K562 (cell line): ENCODE data around the gene CMTM1.

ENCODE experiments used
- CEBPB ChIP-seq: fragments of 450-650 bp; IDR thresholded peaks from 2 replicates; pipeline ENCODE4 v1.6.1; 2016; ENCODE audit warnings: missing genetic modification characterization, missing compliant biosample characterization
- CTCF ChIP-seq, 3 experiments: IDR thresholded peaks in 2 of 3; conservative IDR thresholded peaks in 1 of 3; 2 replicates each; pipeline ENCODE4 v1.5.1; 2011 to 2012; ENCODE audit warnings: low read length in 3 of 3, mild to moderate bottlenecking in 3 of 3, control low read depth in 2 of 3, improper control_type of control experiment in 1 of 3, inconsistent platforms in 1 of 3, low read depth in 1 of 3, mixed read lengths in 1 of 3, moderate library complexity in 1 of 3; ENCODE audit not compliant: insufficient read depth in 2 of 3
- E2F6 ChIP-seq, 2 experiments: IDR thresholded peaks; 2 replicates each; pipeline ENCODE4 v1.6.1; 2011; ENCODE audit warnings: borderline replicate concordance in 1 of 2, control low read depth in 1 of 2, low read depth in 1 of 2, low read length in 1 of 2, mild to moderate bottlenecking in 1 of 2, mixed read lengths in 1 of 2, moderate library complexity in 1 of 2; ENCODE audit not compliant: insufficient read depth in 1 of 2, insufficient read length in 1 of 2, poor library complexity in 1 of 2, severe bottlenecking in 1 of 2; ENCODE audit errors: extremely low read depth in 1 of 2
- ETV6 ChIP-seq, 3 experiments: fragments of 150-350 bp in 1 of 3; sonication (generic) in 1 of 3; formaldehyde crosslinking in 1 of 3; IDR thresholded peaks; 2 replicates each; pipeline versions ENCODE4 v1.6.1 to v1.8.0; 2014 to 2022; ENCODE audit warnings: borderline replicate concordance in 2 of 3, low read depth in 2 of 3, antibody characterized with exemption in 1 of 3, low read length in 1 of 3, mild to moderate bottlenecking in 1 of 3, missing genetic modification reagents in 1 of 3
- HNRNPK ChIP-seq: fragments of 200-400 bp; formaldehyde crosslinking; IDR thresholded peaks from one replicate; pipeline ENCODE4 v1.6.1; 2018; ENCODE audit warnings: mild to moderate bottlenecking, low read depth, low read length; ENCODE audit not compliant: poor library complexity, severe bottlenecking
- POLR2A ChIP-seq: fragments of 450-650 bp; conservative IDR thresholded peaks from 2 replicates; pipeline ENCODE4 v1.6.1; 2016
- SMAD3 ChIP-seq: fragments of 450-650 bp; formaldehyde crosslinking; conservative IDR thresholded peaks from 2 replicates; pipeline ENCODE4 v1.4.0; 2020; ENCODE audit warnings: mild to moderate bottlenecking
- SMARCC2 ChIP-seq: fragments of 450-650 bp; IDR thresholded peaks from 2 replicates; pipeline ENCODE4 v1.6.1; 2017; ENCODE audit warnings: antibody characterized with exemption, moderate library complexity, mild to moderate bottlenecking, low read depth
- ZFP1 ChIP-seq: fragments of 450-650 bp; formaldehyde crosslinking; IDR thresholded peaks from 2 replicates; pipeline ENCODE4 v1.4.0; 2020; ENCODE audit warnings: mild to moderate bottlenecking, mixed read lengths
- ZNF354B ChIP-seq: fragments of 250-450 bp; sonication (Bioruptor Pico); IDR thresholded peaks from 2 replicates; pipeline ENCODE4 v1.4.0; 2020
- TF ChIP-seq, protein P1 (sequence below), 2 experiments: fragments of 450-650 bp; formaldehyde crosslinking in 1 of 2; IDR thresholded peaks; 2 replicates each; pipeline versions ENCODE4 v1.4.0 to v1.6.1; 2014 to 2020; ENCODE audit warnings: mild to moderate bottlenecking in 2 of 2, borderline replicate concordance in 1 of 2, low read depth in 1 of 2
- TF ChIP-seq, protein P2 (sequence below): fragments of 450-650 bp; formaldehyde crosslinking; IDR thresholded peaks from 2 replicates; pipeline ENCODE4 v1.4.0; 2022; ENCODE audit warnings: missing genetic modification characterization
- TF ChIP-seq, protein P3 (sequence below), 3 experiments: fragments of 200-800 bp in 1 of 3; fragments of 250-450 bp in 1 of 3; fragments of 450-650 bp in 1 of 3; sonication (Bioruptor Pico) in 1 of 3; sonication (Bioruptor generic) in 1 of 3; formaldehyde crosslinking in 1 of 3; IDR thresholded peaks; 2 replicates each; pipeline versions ENCODE4 v1.6.1 to v1.8.0; 2016 to 2022; ENCODE audit warnings: mild to moderate bottlenecking in 2 of 3, missing genetic modification characterization in 2 of 3, missing compliant biosample characterization in 1 of 3, moderate library complexity in 1 of 3
- TF ChIP-seq, protein P4 (sequence below): sonication (generic); formaldehyde crosslinking; IDR thresholded peaks from 2 replicates; pipeline ENCODE4 v1.8.0; 2022; ENCODE audit warnings: mild to moderate bottlenecking, missing genetic modification reagents

DNA sequence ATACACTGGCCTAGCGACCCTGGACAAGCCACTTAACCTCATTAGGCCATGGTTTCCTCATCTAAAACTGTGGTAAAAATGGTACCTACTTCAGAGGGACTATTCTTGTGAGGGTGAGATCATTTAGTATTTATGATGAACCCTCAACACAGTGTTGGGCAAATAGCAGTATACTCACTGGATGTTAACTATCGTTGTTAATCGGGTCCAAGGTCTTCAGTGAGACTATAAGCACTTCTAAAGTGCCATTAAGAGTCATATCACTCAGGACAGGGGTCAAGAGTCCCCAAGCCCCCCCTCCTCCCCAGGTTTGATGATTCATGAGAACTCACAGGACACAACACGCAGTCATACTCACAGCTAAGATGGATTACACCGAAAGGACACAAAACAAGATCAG, 27.3 kb upstream of the CMTM1 start:
- TF ChIP-seq E2F6 (IDR thresholded peaks at IDR 0.05; ENCODE audit: borderline replicate concordance in 1 of 2, extremely low read depth in 1 of 2, insufficient read depth in 1 of 2, insufficient read length in 1 of 2, low read depth in 1 of 2, low read length in 1 of 2, poor library complexity in 1 of 2, severe bottlenecking in 1 of 2) (no peak), ETV6 (IDR thresholded peaks at IDR 0.05; ENCODE audit: borderline replicate concordance in 1 of 2, low read depth in 2 of 2, low read length in 1 of 2) (no peak), ETV6 (CRISPR knock-in tag; IDR thresholded peaks at IDR 0.05; ENCODE audit: borderline replicate concordance) (no peak), CEBPB (no peak), SMAD3 (no peak), HNRNPK (no peak), CTCF (IDR thresholded peaks at IDR 0.05 in 2 of 3, conservative IDR thresholded peaks at IDR 0.05 in 1 of 3; ENCODE audit: insufficient read depth in 2 of 3, low read depth in 1 of 3, low read length in 3 of 3) (no peak), SMARCC2 (no peak), ZFP1 (CRISPR knock-in tag) (no peak), POLR2A (no peak), ZNF354B (CRISPR knock-in tag) (no peak)
- TF ChIP-seq, protein P1, sequence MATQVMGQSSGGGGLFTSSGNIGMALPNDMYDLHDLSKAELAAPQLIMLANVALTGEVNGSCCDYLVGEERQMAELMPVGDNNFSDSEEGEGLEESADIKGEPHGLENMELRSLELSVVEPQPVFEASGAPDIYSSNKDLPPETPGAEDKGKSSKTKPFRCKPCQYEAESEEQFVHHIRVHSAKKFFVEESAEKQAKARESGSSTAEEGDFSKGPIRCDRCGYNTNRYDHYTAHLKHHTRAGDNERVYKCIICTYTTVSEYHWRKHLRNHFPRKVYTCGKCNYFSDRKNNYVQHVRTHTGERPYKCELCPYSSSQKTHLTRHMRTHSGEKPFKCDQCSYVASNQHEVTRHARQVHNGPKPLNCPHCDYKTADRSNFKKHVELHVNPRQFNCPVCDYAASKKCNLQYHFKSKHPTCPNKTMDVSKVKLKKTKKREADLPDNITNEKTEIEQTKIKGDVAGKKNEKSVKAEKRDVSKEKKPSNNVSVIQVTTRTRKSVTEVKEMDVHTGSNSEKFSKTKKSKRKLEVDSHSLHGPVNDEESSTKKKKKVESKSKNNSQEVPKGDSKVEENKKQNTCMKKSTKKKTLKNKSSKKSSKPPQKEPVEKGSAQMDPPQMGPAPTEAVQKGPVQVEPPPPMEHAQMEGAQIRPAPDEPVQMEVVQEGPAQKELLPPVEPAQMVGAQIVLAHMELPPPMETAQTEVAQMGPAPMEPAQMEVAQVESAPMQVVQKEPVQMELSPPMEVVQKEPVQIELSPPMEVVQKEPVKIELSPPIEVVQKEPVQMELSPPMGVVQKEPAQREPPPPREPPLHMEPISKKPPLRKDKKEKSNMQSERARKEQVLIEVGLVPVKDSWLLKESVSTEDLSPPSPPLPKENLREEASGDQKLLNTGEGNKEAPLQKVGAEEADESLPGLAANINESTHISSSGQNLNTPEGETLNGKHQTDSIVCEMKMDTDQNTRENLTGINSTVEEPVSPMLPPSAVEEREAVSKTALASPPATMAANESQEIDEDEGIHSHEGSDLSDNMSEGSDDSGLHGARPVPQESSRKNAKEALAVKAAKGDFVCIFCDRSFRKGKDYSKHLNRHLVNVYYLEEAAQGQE (IDR thresholded peaks at IDR 0.05; ENCODE audit: borderline replicate concordance) = no peak
- TF ChIP-seq, protein P1 (CRISPR knock-in tag; IDR thresholded peaks at IDR 0.05; ENCODE audit: low read depth) = no peak
- TF ChIP-seq, protein P2, sequence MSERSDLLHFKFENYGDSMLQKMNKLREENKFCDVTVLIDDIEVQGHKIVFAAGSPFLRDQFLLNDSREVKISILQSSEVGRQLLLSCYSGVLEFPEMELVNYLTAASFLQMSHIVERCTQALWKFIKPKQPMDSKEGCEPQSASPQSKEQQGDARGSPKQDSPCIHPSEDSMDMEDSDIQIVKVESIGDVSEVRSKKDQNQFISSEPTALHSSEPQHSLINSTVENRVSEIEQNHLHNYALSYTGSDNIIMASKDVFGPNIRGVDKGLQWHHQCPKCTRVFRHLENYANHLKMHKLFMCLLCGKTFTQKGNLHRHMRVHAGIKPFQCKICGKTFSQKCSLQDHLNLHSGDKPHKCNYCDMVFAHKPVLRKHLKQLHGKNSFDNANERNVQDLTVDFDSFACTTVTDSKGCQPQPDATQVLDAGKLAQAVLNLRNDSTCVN (CRISPR knock-in tag) = no peak
- TF ChIP-seq, protein P3, sequence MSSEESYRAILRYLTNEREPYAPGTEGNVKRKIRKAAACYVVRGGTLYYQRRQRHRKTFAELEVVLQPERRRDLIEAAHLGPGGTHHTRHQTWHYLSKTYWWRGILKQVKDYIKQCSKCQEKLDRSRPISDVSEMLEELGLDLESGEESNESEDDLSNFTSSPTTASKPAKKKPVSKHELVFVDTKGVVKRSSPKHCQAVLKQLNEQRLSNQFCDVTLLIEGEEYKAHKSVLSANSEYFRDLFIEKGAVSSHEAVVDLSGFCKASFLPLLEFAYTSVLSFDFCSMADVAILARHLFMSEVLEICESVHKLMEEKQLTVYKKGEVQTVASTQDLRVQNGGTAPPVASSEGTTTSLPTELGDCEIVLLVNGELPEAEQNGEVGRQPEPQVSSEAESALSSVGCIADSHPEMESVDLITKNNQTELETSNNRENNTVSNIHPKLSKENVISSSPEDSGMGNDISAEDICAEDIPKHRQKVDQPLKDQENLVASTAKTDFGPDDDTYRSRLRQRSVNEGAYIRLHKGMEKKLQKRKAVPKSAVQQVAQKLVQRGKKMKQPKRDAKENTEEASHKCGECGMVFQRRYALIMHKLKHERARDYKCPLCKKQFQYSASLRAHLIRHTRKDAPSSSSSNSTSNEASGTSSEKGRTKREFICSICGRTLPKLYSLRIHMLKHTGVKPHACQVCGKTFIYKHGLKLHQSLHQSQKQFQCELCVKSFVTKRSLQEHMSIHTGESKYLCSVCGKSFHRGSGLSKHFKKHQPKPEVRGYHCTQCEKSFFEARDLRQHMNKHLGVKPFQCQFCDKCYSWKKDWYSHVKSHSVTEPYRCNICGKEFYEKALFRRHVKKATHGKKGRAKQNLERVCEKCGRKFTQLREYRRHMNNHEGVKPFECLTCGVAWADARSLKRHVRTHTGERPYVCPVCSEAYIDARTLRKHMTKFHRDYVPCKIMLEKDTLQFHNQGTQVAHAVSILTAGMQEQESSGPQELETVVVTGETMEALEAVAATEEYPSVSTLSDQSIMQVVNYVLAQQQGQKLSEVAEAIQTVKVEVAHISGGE (CRISPR knock-in tag; IDR thresholded peaks at IDR 0.05) = no peak
- TF ChIP-seq, protein P4, sequence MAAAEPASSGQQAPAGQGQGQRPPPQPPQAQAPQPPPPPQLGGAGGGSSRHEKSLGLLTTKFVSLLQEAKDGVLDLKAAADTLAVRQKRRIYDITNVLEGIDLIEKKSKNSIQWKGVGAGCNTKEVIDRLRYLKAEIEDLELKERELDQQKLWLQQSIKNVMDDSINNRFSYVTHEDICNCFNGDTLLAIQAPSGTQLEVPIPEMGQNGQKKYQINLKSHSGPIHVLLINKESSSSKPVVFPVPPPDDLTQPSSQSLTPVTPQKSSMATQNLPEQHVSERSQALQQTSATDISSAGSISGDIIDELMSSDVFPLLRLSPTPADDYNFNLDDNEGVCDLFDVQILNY (CRISPR knock-in tag) = no peak
